Neural cell (in vitro differentiated cells): Measurements from ENCODE around the gene PCCA. TPM values are rescaled to one million over a fixed set of nuclear protein-coding genes. Genes with fewer than 3 reads are reported as not detected.

Source experiments
- H2AFZ ChIP-seq: fragments of 200-600, 300-800 bp; sonication (generic), shearing (Covaris generic); 2 replicates; pipeline ENCODE4 v1.6.0; 2014; ENCODE audit warnings: low read depth, mild to moderate bottlenecking, antibody characterized with exemption, low read length, moderate library complexity
- H3F3A ChIP-seq: fragments of 200-600 bp; shearing (Covaris generic); 2 replicates; pipeline ENCODE4 v1.6.1; 2016; ENCODE audit warnings: mild to moderate bottlenecking, moderate library complexity, mixed read lengths, antibody characterized with exemption, low read length; ENCODE audit not compliant: insufficient read depth, poor library complexity, severe bottlenecking
- H3K27ac ChIP-seq: fragments of 200-600, 300-800 bp; sonication (generic), shearing (Covaris generic); 2 replicates; pipeline ENCODE4 v1.5.1; 2014; ENCODE audit warnings: mild to moderate bottlenecking, low read length, moderate library complexity
- H3K27me3 ChIP-seq: fragments of 300-800, 200-600 bp; sonication (generic), shearing (Covaris generic); 2 replicates; pipeline ENCODE4 v1.6.0; 2014; ENCODE audit warnings: mild to moderate bottlenecking, low read depth, low read length, moderate library complexity; ENCODE audit not compliant: insufficient read depth
- H3K36me3 ChIP-seq: fragments of 300-800, 200-600 bp; sonication (generic), shearing (Covaris generic); 2 replicates; pipeline ENCODE4 v1.5.1; 2014; ENCODE audit warnings: mild to moderate bottlenecking, antibody characterized with exemption, low read length, moderate library complexity; ENCODE audit not compliant: insufficient read depth
- H3K4me2 ChIP-seq: fragments of 300-800, 200-600 bp; sonication (generic), shearing (Covaris generic); 2 replicates; pipeline ENCODE4 v1.6.0; 2014; ENCODE audit warnings: mild to moderate bottlenecking, low read length
- H3K4me3 ChIP-seq: fragments of 300-800, 200-600 bp; sonication (generic), shearing (Covaris generic); 2 replicates; pipeline ENCODE4 v1.5.1; 2014; ENCODE audit warnings: mild to moderate bottlenecking, low read length, moderate library complexity
- H3K79me2 ChIP-seq: fragments of 200-600 bp; shearing (Covaris generic); replicated peaks from 2 replicates; pipeline ENCODE4 v1.6.0; 2014; ENCODE audit warnings: mild to moderate bottlenecking, low read length, moderate library complexity; ENCODE audit not compliant: insufficient read depth
- H3K9ac ChIP-seq: fragments of 300-800, 200-600 bp; sonication (generic), shearing (Covaris generic); 2 replicates; pipeline ENCODE4 v1.6.1; 2016; ENCODE audit warnings: mild to moderate bottlenecking, low read length, mixed read lengths
- H3K9me2 ChIP-seq: fragments of 200-600 bp; shearing (Covaris generic); 2 replicates; pipeline ENCODE4 v1.6.1; 2016; ENCODE audit warnings: mild to moderate bottlenecking, low read length, mixed read lengths; ENCODE audit not compliant: insufficient read depth
- H3K9me3 ChIP-seq: fragments of 200-600, 300-800 bp; sonication (generic), shearing (Covaris generic); 2 replicates; pipeline ENCODE4 v1.6.1; 2016; ENCODE audit warnings: mild to moderate bottlenecking, mixed run types, low read length, moderate library complexity, mixed read lengths
- H4K20me1 ChIP-seq: fragments of 200-600 bp; shearing (Covaris generic); 2 replicates; pipeline ENCODE4 v1.6.1; 2016; ENCODE audit warnings: mild to moderate bottlenecking, mixed run types; ENCODE audit not compliant: insufficient read depth
- CTCF ChIP-seq: fragments of 450-650 bp; IDR thresholded peaks from 2 replicates; pipeline ENCODE4 v1.5.1; 2014; ENCODE audit warnings: antibody characterized with exemption, mild to moderate bottlenecking, moderate library complexity; ENCODE audit not compliant: poor library complexity, severe bottlenecking
- EP300 ChIP-seq: fragments of 450-650 bp; conservative IDR thresholded peaks from 2 replicates; pipeline ENCODE4 v1.6.1; 2014; ENCODE audit warnings: antibody characterized with exemption, mild to moderate bottlenecking, moderate library complexity; ENCODE audit not compliant: poor library complexity, severe bottlenecking
- EZH2 ChIP-seq: fragments of 200-600, 300-800 bp; shearing (Covaris generic), sonication (generic); IDR thresholded peaks from 2 replicates; pipeline ENCODE4 v1.6.1; 2014; ENCODE audit warnings: antibody characterized with exemption, low read length, borderline replicate concordance, mild to moderate bottlenecking; ENCODE audit not compliant: insufficient read depth, poor library complexity, severe bottlenecking
- MXI1 ChIP-seq: fragments of 450-650 bp; conservative IDR thresholded peaks from 2 replicates; pipeline ENCODE4 v1.6.1; 2014; ENCODE audit warnings: antibody characterized with exemption, mild to moderate bottlenecking; ENCODE audit not compliant: poor library complexity, severe bottlenecking
- POLR2AphosphoS5 ChIP-seq: IDR thresholded peaks from 2 replicates; pipeline ENCODE4 v1.6.1; 2012
- REST ChIP-seq: IDR thresholded peaks from 2 replicates; pipeline ENCODE4 v1.6.1; 2012; ENCODE audit warnings: borderline replicate concordance
- SMC3 ChIP-seq: fragments of 450-650 bp; conservative IDR thresholded peaks from 2 replicates; pipeline ENCODE4 v1.6.1; 2014; ENCODE audit warnings: antibody characterized with exemption, mild to moderate bottlenecking, moderate library complexity; ENCODE audit not compliant: poor library complexity
- TAF1 ChIP-seq: IDR thresholded peaks from 2 replicates; pipeline ENCODE4 v1.6.1; 2012; ENCODE audit warnings: low read depth
- polyA plus RNA-seq: library from polyadenylated mRNA; depleted of rRNA; stranded (reverse); fragments of >200 nt; gene quantifications from 2 replicates; pipeline ENCODE4 v1.2.3, GENCODE V29; 2014

Gene PCCA
- polyA plus RNA-seq, 1 donor from 2014 or later, result 17.0 TPM

GRCh38 chr13:100560498-100561157, 471.7 kb downstream of the PCCA start:
- no peak overlapping the region for H3K9ac ChIP-seq
- H3K4me2 ChIP-seq, result no peak overlapping the region
- H4K20me1 ChIP-seq, result no peaks in the 10 kb centered on the region
- no peak overlapping the region for H3K4me3 ChIP-seq
- no peak overlapping the region for H3K27ac ChIP-seq
- no peak overlapping the region for H2AFZ ChIP-seq
- no peak for TF ChIP-seq TAF1
- H3K79me2 ChIP-seq, result no peaks in the 10 kb centered on the region
- H3K36me3 ChIP-seq, result no peaks in the 10 kb centered on the region
- no peaks in the 10 kb centered on the region for H3F3A ChIP-seq
- no peaks in the 10 kb centered on the region for H3K9me2 ChIP-seq
- no peaks in the 10 kb centered on the region for H3K27me3 ChIP-seq
- no peaks in the 10 kb centered on the region for H3K9me3 ChIP-seq

- no peak overlapping the region for H3K27ac ChIP-seq
These were observed 472.2 kb downstream of the PCCA start for GRCh38 chr13:100561158-100561499.

GRCh38 chr13:100561599-100562204, 472.8 kb downstream of the PCCA start:
- no peak overlapping the region for H3K4me3 ChIP-seq
- TF ChIP-seq REST (no peak), EZH2 (no peak), EP300 (no peak), POLR2AphosphoS5 (no peak), MXI1 (no peak), CTCF (no peak)

More at GRCh38 chr13:100561158-100561499, 472.2 kb downstream of the PCCA start:
- no peak for TF ChIP-seq REST
- no peak for TF ChIP-seq EZH2
- TF ChIP-seq POLR2AphosphoS5, result no peak
- no peak for TF ChIP-seq TAF1
- no peak for TF ChIP-seq SMC3
- TF ChIP-seq MXI1, result no peak
- Histone ChIP-seq H3K4me3 (no peak overlapping the region), H4K20me1 (no peaks in the 10 kb centered on the region), H3K9ac (no peak overlapping the region), H3K9me2 (no peaks in the 10 kb centered on the region), H2AFZ (no peak overlapping the region), H3F3A (no peaks in the 10 kb centered on the region), H3K27me3 (no peaks in the 10 kb centered on the region), H3K4me2 (no peak overlapping the region), H3K36me3 (no peaks in the 10 kb centered on the region), H3K79me2 (no peaks in the 10 kb centered on the region), H3K9me3 (no peaks in the 10 kb centered on the region)

More at GRCh38 chr13:100561599-100562204, 472.8 kb downstream of the PCCA start:
- H2AFZ ChIP-seq, result no peak overlapping the region
- no peaks in the 10 kb centered on the region for H3F3A ChIP-seq
- no peaks in the 10 kb centered on the region for H3K36me3 ChIP-seq
- H3K9me2 ChIP-seq, result no peaks in the 10 kb centered on the region
- H3K9ac ChIP-seq, result no peak overlapping the region
- no peaks in the 10 kb centered on the region for H3K27me3 ChIP-seq
- H3K9me3 ChIP-seq, result no peaks in the 10 kb centered on the region
- no peaks in the 10 kb centered on the region for H4K20me1 ChIP-seq
- H3K79me2 ChIP-seq, result no peaks in the 10 kb centered on the region
- no peak overlapping the region for H3K4me2 ChIP-seq
- H3K27ac ChIP-seq, result no peak overlapping the region
